Activated CD4-positive, alpha-beta memory T cell treated with anti-CD3 and anti-CD28 coated beads for 36 hours (primary cell): ENCODE data around the gene MAST3. TPM values are rescaled to one million over a fixed set of nuclear protein-coding genes. Genes with fewer than 3 reads are reported as not detected.

ENCODE experiments used
- CTCF ChIA-PET: fragments of 350-600 bp; sonication (Branson Sonifier 250); formaldehyde crosslinking; loops from one replicate; lab custom pipeline; 2021; ENCODE audit warnings: antibody characterized with exemption, inconsistent platforms; lab: Charles Lee
- POLR2A ChIA-PET: fragments of 350-600 bp; sonication (Branson Sonifier 250); formaldehyde crosslinking; loops from one replicate; lab custom pipeline; 2021; ENCODE audit warnings: antibody characterized with exemption; lab: Charles Lee
- DNase-seq: peaks from one replicate; pipeline ENCODE4 v3.0.0-alpha.2; 2020
- H3K27ac Mint-ChIP-seq: one replicate; pipeline ENCODE4 v1.8.0; 2021; ENCODE audit warnings: mixed read lengths
- H3K27me3 Mint-ChIP-seq: one replicate; pipeline ENCODE4 v1.8.0; 2021; ENCODE audit warnings: mixed read lengths
- H3K36me3 Mint-ChIP-seq: one replicate; pipeline ENCODE4 v1.8.0; 2021; ENCODE audit warnings: mixed read lengths
- H3K4me1 Mint-ChIP-seq: one replicate; pipeline ENCODE4 v1.8.0; 2021; ENCODE audit warnings: low read depth, mixed read lengths
- H3K4me3 Mint-ChIP-seq: one replicate; pipeline ENCODE4 v1.8.0; 2021; ENCODE audit warnings: mild to moderate bottlenecking, mixed read lengths
- H3K9me3 Mint-ChIP-seq: one replicate; pipeline ENCODE4 v1.8.0; 2021; ENCODE audit warnings: mixed read lengths
- intact Hi-C: fragments of 100-400 bp; cut with micrococcal nuclease; formaldehyde crosslinking; loops from one replicate; pipeline ENCODE4 v1.15.1; 2023
- total RNA-seq, 2 experiments: library from RNA; stranded (reverse); gene quantifications; one replicate each; pipeline ENCODE4 v1.2.3, GENCODE V29; 2021

MAST3 gene
- total RNA-seq, 2 experiments from 2014 or later, result 22.5 to 23.8 TPM

DNA sequence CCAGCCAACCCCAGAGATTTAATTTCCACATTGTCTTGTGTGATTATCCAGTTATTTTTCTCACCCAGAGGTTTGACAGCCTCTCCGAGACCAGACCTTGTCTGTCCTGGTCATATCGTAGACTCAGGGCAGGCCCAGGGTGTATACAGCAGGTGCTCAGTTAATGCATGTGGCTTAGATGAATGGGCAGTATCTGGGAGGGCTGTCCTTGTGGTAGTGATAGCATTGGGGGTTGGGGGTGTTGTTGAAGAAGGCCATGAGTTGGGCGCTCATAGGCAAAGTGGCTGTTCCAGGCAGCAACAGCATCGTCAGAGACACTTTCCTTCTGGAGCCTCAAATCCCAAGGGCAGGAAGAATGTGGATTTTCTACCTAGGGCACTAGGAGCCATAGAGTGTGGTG lies 16.9 kb downstream of the MAST3 start:
- H3K4me3 Mint-ChIP-seq, result no peak overlapping the region
- intact Hi-C loops, result no loop called here
- H3K36me3 Mint-ChIP-seq, result no peaks in the 10 kb centered on the region

DNA sequence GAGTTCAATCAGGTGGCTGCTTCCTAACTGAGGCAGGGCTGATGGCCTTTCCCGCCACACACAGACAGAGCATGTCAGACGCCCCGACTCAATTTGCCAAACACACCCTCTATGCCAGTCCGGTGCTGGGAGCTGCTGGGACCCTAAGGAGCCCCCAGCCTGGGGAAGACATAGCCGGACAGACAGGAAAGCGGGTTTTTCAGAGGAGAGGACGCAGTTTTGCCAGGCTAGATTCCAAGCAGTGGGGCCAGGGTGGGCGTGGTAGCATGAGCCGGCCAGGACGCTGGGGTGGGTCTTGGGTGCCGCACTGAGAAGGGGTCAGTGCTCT lies 19.8 kb downstream of the MAST3 start:
- peaks cover 2% of the 10 kb centered on the region for H3K36me3 Mint-ChIP-seq
- ChIA-PET POLR2A (interaction anchor here (0.9 to 1.3 kb wide), 2 partner anchors 13 to 164 kb away, joined by 3 read pairs; partner anchors contain the start of gene JUND), CTCF (interaction anchor here (0.9 to 3.7 kb wide), 5 partner anchors 26 to 371 kb away, joined by 3 to 15 read pairs (median 5); partner anchors contain the start of gene PIK3R2)
- H3K4me1 Mint-ChIP-seq, result peaks cover 37% of the 10 kb centered on the region
- no peak for DNase-seq
- no peaks in the 10 kb centered on the region for H3K9me3 Mint-ChIP-seq
- no peaks in the 10 kb centered on the region for H3K27me3 Mint-ChIP-seq
- intact Hi-C loops, result no loop called here
- H3K4me3 Mint-ChIP-seq, result peak overlapping the region; percentile 81
- H3K27ac Mint-ChIP-seq, result peak overlapping the region; percentile 58

More for the DNA sequence above, 16.9 kb downstream of the MAST3 start:
- peaks cover 21% of the 10 kb centered on the region for H3K4me1 Mint-ChIP-seq
- ChIA-PET POLR2A (no interaction called here), CTCF (interaction anchor here (0.6 to 2.7 kb wide), 4 partner anchors 38 to 138 kb away, joined by 3 to 22 read pairs (median 8); partner anchors contain the start of gene PIK3R2)
- no peak overlapping the region for H3K27ac Mint-ChIP-seq
- no peaks in the 10 kb centered on the region for H3K9me3 Mint-ChIP-seq
- no peaks in the 10 kb centered on the region for H3K27me3 Mint-ChIP-seq
- no peak for DNase-seq

DNA sequence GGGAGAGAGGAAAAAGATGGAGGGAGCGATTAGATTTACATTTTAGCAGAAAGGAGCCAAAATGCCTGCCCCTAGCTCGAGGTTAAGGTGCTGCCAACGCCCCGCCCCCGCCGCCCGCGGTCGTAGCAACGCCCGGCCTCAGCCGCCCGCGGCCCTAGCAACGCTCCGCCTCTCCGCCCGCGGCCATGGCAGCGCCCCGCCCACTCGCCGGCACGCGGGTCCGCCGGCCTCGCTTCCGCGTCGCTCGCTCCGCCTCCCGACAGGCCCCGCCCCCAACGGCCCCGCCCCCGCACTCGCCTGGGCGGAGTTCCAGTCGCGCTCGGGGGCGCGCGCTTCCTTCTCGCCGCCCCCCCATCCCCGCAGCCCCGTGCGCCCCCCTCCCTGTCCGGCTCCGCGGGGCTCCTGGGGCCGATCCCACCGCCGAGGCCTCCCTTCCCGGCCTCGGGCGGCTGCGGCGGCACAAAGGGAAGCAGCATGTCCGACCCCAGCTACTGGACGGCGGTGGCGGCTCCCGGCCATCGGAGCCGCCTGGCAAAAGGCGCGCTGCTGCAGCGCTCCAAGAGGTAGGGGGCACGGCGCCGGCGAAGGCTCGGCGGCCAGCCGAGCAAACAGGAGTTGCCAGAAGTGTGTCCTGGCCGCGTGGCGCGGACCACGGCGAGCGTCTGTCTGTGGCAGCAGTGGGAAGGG lies 20.3 kb downstream of the MAST3 start:
- Mint-ChIP-seq H3K36me3 (peaks cover 5% of the 10 kb centered on the region), H3K4me1 (peaks cover 36% of the 10 kb centered on the region), H3K27ac (peak overlapping the region; percentile 87), H3K27me3 (no peaks in the 10 kb centered on the region), H3K4me3 (peak overlapping the region; percentile 81), H3K9me3 (no peaks in the 10 kb centered on the region)
- ChIA-PET CTCF (interaction anchor here (0.6 to 3.7 kb wide), 6 partner anchors 26 to 371 kb away, joined by 3 to 15 read pairs (median 4); partner anchors contain the start of gene PIK3R2), POLR2A (interaction anchor here (0.9 to 3.2 kb wide), 3 partner anchors 13 to 164 kb away, joined by 3 to 15 read pairs (median 3); partner anchors contain the start of genes JUND and PIK3R2)
- intact Hi-C loops, result no loop called here
- DNase-seq, result peak; percentile 95

- CTCF ChIA-PET, result interaction anchor here (0.6 to 3.7 kb wide), 9 partner anchors 8 to 370 kb away, joined by 3 to 15 read pairs (median 3); partner anchors contain the start of gene PIK3R2
- peak overlapping the region; percentile 87 for H3K27ac Mint-ChIP-seq
- peaks cover 7% of the 10 kb centered on the region for H3K36me3 Mint-ChIP-seq
- DNase-seq, result peak; percentile 14
- POLR2A ChIA-PET, result interaction anchor here (0.9 to 3.2 kb wide), 4 partner anchors 14 to 163 kb away, joined by 3 to 15 read pairs (median 3); partner anchors contain the start of genes JUND and PIK3R2
- no peaks in the 10 kb centered on the region for H3K9me3 Mint-ChIP-seq
- H3K4me3 Mint-ChIP-seq, result peak overlapping the region; percentile 81
- peaks cover 35% of the 10 kb centered on the region for H3K4me1 Mint-ChIP-seq
- intact Hi-C loops, result loop anchor here (1.0 kb wide), 1 partner anchor 34 kb away; no protein-coding TSS in a partner anchor
- H3K27me3 Mint-ChIP-seq, result no peaks in the 10 kb centered on the region
Measured at GRCh38 chr19:18118420-18119012, 20.9 kb downstream of the MAST3 start.

DNA sequence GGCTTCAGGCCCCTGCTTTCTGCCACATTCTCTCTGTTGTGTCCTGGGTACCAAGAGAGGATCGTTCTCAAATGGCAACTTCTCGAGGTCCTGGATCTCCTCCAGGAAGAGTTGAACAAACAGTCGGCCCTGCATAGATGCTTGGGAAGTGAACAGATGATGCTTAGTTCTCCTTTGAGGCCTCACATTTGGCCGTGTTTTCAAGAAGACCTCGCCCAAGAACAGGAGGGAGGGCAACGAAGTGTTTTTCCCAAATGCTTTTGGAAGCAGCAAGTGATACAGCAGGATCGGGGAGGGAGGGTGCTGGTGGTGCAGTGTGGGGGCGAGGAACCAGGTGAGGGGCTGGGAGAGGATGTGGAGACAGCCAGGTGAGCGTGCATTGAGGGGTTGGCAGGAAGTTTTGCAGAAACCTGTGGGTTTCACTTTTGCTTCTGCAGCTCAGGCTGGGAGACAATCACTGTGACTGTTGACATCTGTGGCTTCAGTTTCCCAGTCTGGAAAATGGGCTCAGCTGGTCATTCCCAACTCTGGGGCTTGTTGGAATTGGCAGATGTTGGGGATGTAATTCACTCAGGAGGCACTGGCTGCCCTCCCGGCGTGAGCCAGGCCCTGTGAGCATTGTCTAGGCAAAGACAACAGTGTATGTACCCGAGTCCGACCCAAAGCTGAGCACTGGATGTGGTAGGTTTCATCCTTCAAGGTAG lies 21.6 kb downstream of the MAST3 start:
- POLR2A ChIA-PET, result interaction anchor here (1.0 to 3.2 kb wide), 2 partner anchors 28 to 33 kb away, joined by 3 to 15 read pairs; partner anchors contain the start of gene PIK3R2
- H3K36me3 Mint-ChIP-seq, result peaks cover 14% of the 10 kb centered on the region

GRCh38 chr19:18119717-18120105 lies 22.1 kb downstream of the MAST3 start:
- H3K36me3 Mint-ChIP-seq, result peaks cover 18% of the 10 kb centered on the region
- H3K4me3 Mint-ChIP-seq, result peak overlapping the region; percentile 81
- H3K9me3 Mint-ChIP-seq, result no peaks in the 10 kb centered on the region
- H3K4me1 Mint-ChIP-seq, result peaks cover 35% of the 10 kb centered on the region
- ChIA-PET CTCF (interaction anchor here (0.8 to 3.7 kb wide), 6 partner anchors 9 to 109 kb away, joined by 3 to 15 read pairs (median 4); partner anchors contain the start of gene PIK3R2), POLR2A (interaction anchor here (3.2 kb wide), 1 partner anchor 32 kb away, joined by 15 read pairs; the partner anchor contains the start of gene PIK3R2)
- peak overlapping the region; percentile 87 for H3K27ac Mint-ChIP-seq
- intact Hi-C loops, result loop anchor here (1.0 kb wide), 1 partner anchor 33 kb away; no protein-coding TSS in a partner anchor
- no peaks in the 10 kb centered on the region for H3K27me3 Mint-ChIP-seq
- DNase-seq, result peak; percentile 78

More for the DNA sequence above, 21.6 kb downstream of the MAST3 start:
- CTCF ChIA-PET, result interaction anchor here (0.7 to 3.7 kb wide), 8 partner anchors 9 to 108 kb away, joined by 3 to 15 read pairs (median 4); partner anchors contain the start of gene PIK3R2
- intact Hi-C loops, result loop anchor here (1.0 kb wide), 1 partner anchor 33 kb away; no protein-coding TSS in a partner anchor
- Mint-ChIP-seq H3K4me1 (peaks cover 35% of the 10 kb centered on the region), H3K27ac (peak overlapping the region; percentile 87), H3K4me3 (peak overlapping the region; percentile 81), H3K9me3 (no peaks in the 10 kb centered on the region), H3K27me3 (no peaks in the 10 kb centered on the region)
- DNase-seq, result peak; percentile 67

DNA sequence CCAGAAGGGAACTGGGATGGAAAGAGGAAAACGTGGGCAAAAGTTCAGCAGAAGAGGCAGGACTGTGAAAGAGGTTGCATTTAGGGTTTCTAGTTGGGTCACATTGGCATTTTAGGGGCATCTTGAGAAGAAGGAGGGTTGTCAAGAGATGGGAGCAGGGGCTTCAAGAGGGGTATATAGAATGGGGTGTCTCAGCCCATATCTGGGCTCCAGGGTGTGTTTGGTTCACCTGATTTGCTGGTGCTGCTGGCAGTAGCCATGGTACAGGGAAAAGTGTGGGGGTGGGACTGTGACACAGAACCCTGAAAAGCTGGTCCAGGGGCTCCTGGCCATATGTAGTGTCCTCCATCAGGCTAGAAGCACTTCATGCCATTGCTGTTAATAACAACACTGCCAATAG lies 22.5 kb downstream of the MAST3 start:
- Mint-ChIP-seq H3K27ac (peak overlapping the region; percentile 87), H3K4me1 (peaks cover 35% of the 10 kb centered on the region), H3K4me3 (peak overlapping the region; percentile 81), H3K36me3 (peaks cover 18% of the 10 kb centered on the region), H3K27me3 (no peaks in the 10 kb centered on the region), H3K9me3 (no peaks in the 10 kb centered on the region)
- ChIA-PET CTCF (interaction anchor here (0.8 to 3.7 kb wide), 6 partner anchors 10 to 132 kb away, joined by 3 to 15 read pairs (median 4); partner anchors contain the start of gene PIK3R2), POLR2A (interaction anchor here (3.2 kb wide), 1 partner anchor 32 kb away, joined by 15 read pairs; the partner anchor contains the start of gene PIK3R2)
- no peak for DNase-seq
- intact Hi-C loops, result no loop called here

- intact Hi-C loops, result no loop called here
Measured at GRCh38 chr19:18121166-18121565, 23.6 kb downstream of the MAST3 start.

DNA sequence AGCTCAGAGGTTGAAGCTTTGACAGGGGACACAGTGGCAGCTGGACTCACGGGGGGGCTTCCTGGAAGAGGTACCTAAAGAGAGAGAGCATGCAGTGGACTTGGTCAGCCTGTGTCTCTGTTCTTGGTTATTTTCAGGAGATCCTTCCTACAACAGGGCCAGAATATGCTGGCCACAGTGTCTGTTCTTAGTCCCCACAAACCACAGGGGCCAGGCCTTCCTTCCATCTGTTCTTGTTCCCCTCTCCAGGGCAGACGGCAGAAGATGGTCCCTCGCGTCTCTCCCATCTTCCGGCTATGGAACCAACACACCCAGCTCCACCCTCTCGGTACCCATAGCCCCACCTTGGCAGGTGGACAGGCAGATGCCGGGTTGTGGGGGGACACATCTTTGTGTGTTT lies 24.8 kb downstream of the MAST3 start:
- Mint-ChIP-seq H3K27me3 (no peaks in the 10 kb centered on the region), H3K27ac (no peak overlapping the region), H3K4me3 (no peak overlapping the region), H3K36me3 (peaks cover 21% of the 10 kb centered on the region), H3K9me3 (no peaks in the 10 kb centered on the region), H3K4me1 (peaks cover 32% of the 10 kb centered on the region)
- no peak for DNase-seq
- POLR2A ChIA-PET, result no interaction called here
- CTCF ChIA-PET, result interaction anchor here (1.0 to 1.3 kb wide), 2 partner anchors 29 to 30 kb away, joined by 3 read pairs; partner anchors contain the start of gene PIK3R2
- intact Hi-C loops, result no loop called here

More at GRCh38 chr19:18121166-18121565, 23.6 kb downstream of the MAST3 start:
- ChIA-PET POLR2A (interaction anchor here (3.2 kb wide), 1 partner anchor 31 kb away, joined by 15 read pairs; the partner anchor contains the start of gene PIK3R2), CTCF (interaction anchor here (1.8 kb wide), 1 partner anchor 131 kb away, joined by 4 read pairs; no protein-coding TSS in a partner anchor)
- Mint-ChIP-seq H3K4me1 (peaks cover 35% of the 10 kb centered on the region), H3K36me3 (peaks cover 20% of the 10 kb centered on the region), H3K27ac (peak overlapping the region; percentile 87), H3K9me3 (no peaks in the 10 kb centered on the region), H3K27me3 (no peaks in the 10 kb centered on the region), H3K4me3 (no peak overlapping the region)
- DNase-seq, result no peak

GRCh38 chr19:18122860-18123795 lies 25.6 kb downstream of the MAST3 start:
- Mint-ChIP-seq H3K4me1 (peaks cover 29% of the 10 kb centered on the region), H3K4me3 (no peak overlapping the region), H3K27me3 (no peaks in the 10 kb centered on the region), H3K27ac (no peak overlapping the region), H3K36me3 (peaks cover 21% of the 10 kb centered on the region), H3K9me3 (no peaks in the 10 kb centered on the region)
- DNase-seq, result no peak
- intact Hi-C loops, result no loop called here
- ChIA-PET POLR2A (no interaction called here), CTCF (interaction anchor here (1.0 to 1.3 kb wide), 2 partner anchors 28 to 29 kb away, joined by 3 read pairs; partner anchors contain the start of gene PIK3R2)
